A549 (cell line): Measurements from ENCODE around the gene KCNJ6.

Experiments used
- CTCF ChIP-seq: fragments of >200 bp; sonication (Bioruptor Twin); formaldehyde crosslinking; IDR thresholded peaks from 3 replicates; pipeline ENCODE4 v1.5.1; 2016
- EP300 ChIP-seq, 2 experiments: fragments of >200 bp; sonication (Bioruptor Twin); formaldehyde crosslinking; IDR thresholded peaks; 2 replicates in 1 of 2; 3 replicates in 1 of 2; pipeline ENCODE4 v1.6.1; 2016 to 2017
- JUN ChIP-seq, 2 experiments: fragments of >200 bp; sonication (Bioruptor Twin); formaldehyde crosslinking; IDR thresholded peaks; 2 replicates in 1 of 2; 3 replicates in 1 of 2; pipeline ENCODE4 v1.6.1; 2016 to 2017
- NR3C1 ChIP-seq: fragments of >200 bp; sonication (Bioruptor Twin); formaldehyde crosslinking; IDR thresholded peaks from 3 replicates; pipeline ENCODE4 v1.6.1; 2017
- POLR2A ChIP-seq: IDR thresholded peaks from 2 replicates; pipeline ENCODE4 v1.6.1; 2012; ENCODE audit warnings: mild to moderate bottlenecking, low read length
- RAD21 ChIP-seq, 2 experiments: fragments of >200 bp in 1 of 2; sonication (Bioruptor Twin) in 1 of 2; formaldehyde crosslinking in 1 of 2; IDR thresholded peaks in 1 of 2; conservative IDR thresholded peaks in 1 of 2; 2 replicates in 1 of 2; 3 replicates in 1 of 2; pipeline ENCODE4 v1.6.1; 2012 to 2018; ENCODE audit warnings: inconsistent platforms in 1 of 2
- REST ChIP-seq: fragments of 200-600 bp; sonication (generic); IDR thresholded peaks from 2 replicates; pipeline ENCODE4 v1.6.1; 2016; ENCODE audit warnings: antibody characterized with exemption, mild to moderate bottlenecking, moderate library complexity

GRCh38 chr21:37870221-37870620 is 46.0 kb downstream of the KCNJ6 start:
- TF ChIP-seq EP300 (IDR thresholded peaks at IDR 0.05), result no peak
- no peak for TF ChIP-seq CTCF
- TF ChIP-seq POLR2A, result no peak
- no peak for TF ChIP-seq REST
- no peak for TF ChIP-seq RAD21 (conservative IDR thresholded peaks at IDR 0.05 in 1 of 2, IDR thresholded peaks at IDR 0.05 in 1 of 2)
- no peak for TF ChIP-seq NR3C1
- TF ChIP-seq JUN (IDR thresholded peaks at IDR 0.05), result no peak
